GM12874 (cell line): Measurements from ENCODE around the gene SERBP1.

Experiments
- TF ChIP-seq, protein P1 (sequence below): IDR thresholded peaks from 2 replicates; pipeline ENCODE4 v1.5.1; 2011; ENCODE audit warnings: low read depth, mild to moderate bottlenecking, control low read depth, low read length, moderate library complexity; ENCODE audit not compliant: insufficient read depth

The SERBP1 gene

DNA sequence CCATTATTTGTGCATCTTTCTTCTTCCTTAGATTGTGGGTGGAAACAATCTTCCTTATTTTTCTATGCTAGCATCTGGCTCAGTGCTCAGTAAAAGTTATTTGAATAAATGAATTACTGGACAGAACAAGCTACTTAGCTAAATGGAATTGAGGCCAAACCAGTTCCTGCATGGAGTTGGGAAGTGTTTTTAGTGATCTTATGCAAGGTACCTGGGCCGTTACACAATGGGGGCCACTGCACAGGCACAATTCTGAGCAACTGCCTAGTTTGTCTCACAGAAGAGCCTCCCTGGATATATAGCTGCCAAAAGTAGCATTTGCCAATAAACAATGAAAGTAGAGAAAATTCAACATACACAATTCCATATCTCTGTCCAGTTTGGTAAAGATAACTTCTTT is 27.0 kb upstream of the SERBP1 start:
- TF ChIP-seq, protein P1, sequence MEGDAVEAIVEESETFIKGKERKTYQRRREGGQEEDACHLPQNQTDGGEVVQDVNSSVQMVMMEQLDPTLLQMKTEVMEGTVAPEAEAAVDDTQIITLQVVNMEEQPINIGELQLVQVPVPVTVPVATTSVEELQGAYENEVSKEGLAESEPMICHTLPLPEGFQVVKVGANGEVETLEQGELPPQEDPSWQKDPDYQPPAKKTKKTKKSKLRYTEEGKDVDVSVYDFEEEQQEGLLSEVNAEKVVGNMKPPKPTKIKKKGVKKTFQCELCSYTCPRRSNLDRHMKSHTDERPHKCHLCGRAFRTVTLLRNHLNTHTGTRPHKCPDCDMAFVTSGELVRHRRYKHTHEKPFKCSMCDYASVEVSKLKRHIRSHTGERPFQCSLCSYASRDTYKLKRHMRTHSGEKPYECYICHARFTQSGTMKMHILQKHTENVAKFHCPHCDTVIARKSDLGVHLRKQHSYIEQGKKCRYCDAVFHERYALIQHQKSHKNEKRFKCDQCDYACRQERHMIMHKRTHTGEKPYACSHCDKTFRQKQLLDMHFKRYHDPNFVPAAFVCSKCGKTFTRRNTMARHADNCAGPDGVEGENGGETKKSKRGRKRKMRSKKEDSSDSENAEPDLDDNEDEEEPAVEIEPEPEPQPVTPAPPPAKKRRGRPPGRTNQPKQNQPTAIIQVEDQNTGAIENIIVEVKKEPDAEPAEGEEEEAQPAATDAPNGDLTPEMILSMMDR = no peak

- TF ChIP-seq, protein P1 = no peak
Measured at GRCh38 chr1:67451815-67452214, 21.6 kb upstream of the SERBP1 start.

GRCh38 chr1:67451356-67451755 is 21.2 kb upstream of the SERBP1 start:
- TF ChIP-seq, protein P1 = no peak

DNA sequence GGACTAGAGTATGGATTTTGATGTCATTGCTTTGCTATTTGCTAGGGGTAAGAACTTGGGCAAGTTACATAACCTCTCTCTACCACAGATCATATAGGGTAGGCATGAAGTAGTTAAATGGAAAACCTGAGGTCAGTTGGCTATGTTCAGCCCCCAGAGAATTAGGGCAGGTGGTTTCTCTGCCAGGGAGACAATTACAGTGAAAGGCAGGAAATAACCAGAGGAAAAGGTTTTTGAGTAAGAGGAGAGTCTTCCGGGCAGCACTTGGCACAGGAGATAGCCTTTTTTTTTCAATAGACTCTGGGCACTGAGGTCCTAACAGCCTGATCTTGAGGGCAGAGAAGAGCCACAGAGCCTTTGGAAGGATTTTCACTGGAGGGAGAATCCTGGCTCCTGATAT is 16.7 kb upstream of the SERBP1 start:
- TF ChIP-seq, protein P1 = no peak

GRCh38 chr1:67441739-67442281 is 11.6 kb upstream of the SERBP1 start:
- TF ChIP-seq, protein P1 = no peak

DNA sequence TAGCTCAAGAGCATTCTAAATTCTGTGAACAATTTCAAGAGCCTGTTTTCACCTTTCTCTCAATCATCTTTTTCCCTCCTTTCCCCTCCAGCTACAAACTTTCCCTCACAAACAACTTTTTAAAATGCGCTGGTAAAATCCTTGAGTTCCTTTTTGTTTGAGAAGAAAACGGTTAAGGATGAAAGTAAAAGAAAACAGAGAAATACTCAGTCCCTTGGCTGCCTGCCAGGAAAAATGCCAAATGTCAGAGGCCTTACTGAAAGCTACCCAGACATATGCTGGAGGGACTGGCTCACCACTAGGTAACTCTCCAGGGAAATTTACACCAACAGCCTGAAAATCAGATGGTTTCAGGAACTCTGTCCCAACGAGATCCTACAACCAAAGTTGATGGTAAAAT is 11.0 kb upstream of the SERBP1 start:
- TF ChIP-seq, protein P1 = no peak

DNA sequence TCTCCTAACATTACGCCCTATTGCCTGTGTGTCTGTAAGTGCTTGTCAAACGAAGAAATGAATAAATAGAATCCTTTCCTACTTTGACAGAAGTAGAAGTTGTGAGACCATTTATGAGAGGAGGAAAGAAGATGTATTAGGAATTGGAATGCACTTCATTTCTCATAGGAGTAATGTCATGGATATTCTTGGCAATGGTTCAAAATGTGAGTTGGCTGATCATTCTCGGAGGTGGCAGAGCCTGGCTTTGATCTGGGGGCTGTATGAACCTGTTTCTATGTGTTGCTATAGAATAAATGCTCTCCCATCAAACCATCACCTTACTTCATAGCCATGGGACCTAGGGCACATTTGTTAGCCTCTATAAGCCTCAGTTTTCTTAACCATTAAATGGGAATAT is 10.1 kb upstream of the SERBP1 start:
- TF ChIP-seq, protein P1 = no peak
